ENCODE data around the gene CTSC. TPM values are rescaled to one million over a fixed set of nuclear protein-coding genes. Genes with fewer than 3 reads are reported as not detected.

CTSC gene
- total and polyA plus RNA-seq, 9 of the 15 experiments (the other 6 are each of a cell fraction or from before 2014, with no cell fraction given) = 113 to 403 (median 187) TPM

- Histone ChIP-seq H3K9ac (ENCODE audit: insufficient read depth in 1 of 2, low read depth in 2 of 2, low read length in 2 of 2) (no peak overlapping the region), H4K20me1 (replicated peaks; ENCODE audit: control insufficient read depth, insufficient read depth, low read length) (no peaks in the 10 kb centered on the region), H3K36me3 (ENCODE audit: control insufficient read depth, insufficient read depth, low read length) (no peaks in the 10 kb centered on the region), H3K4me3 (no peak overlapping the region), H3K9me1 (ENCODE audit: control insufficient read depth, insufficient read depth, low read length) (no peaks in the 10 kb centered on the region), H3K27me3 (ENCODE audit: control insufficient read depth in 2 of 2, insufficient read depth in 2 of 2, low read length in 2 of 2) (no peaks in the 10 kb centered on the region), H3K4me1 (replicated peaks in 1 of 2; ENCODE audit: control insufficient read depth in 2 of 2, insufficient read depth in 2 of 2, low read length in 2 of 2) (peaks cover 0 to 12% of the 10 kb centered on the region in 2 experiments; a peak in 3 of 5 replicates), H3K79me2 (ENCODE audit: control insufficient read depth, insufficient read depth, low read length) (no peaks in the 10 kb centered on the region), H3K9me3 (replicated peaks; ENCODE audit: control insufficient read depth, insufficient read depth, low read depth, low read length) (no peaks in the 10 kb centered on the region), H3K4me2 (ENCODE audit: insufficient read depth, low read length) (no peak overlapping the region), H3K27ac (ENCODE audit: extremely low read depth, low read depth, low read length) (no peak overlapping the region), H2AFZ (ENCODE audit: low read depth, low read length) (no peak overlapping the region)
- DNase-seq (ENCODE audit: extremely low read depth in 1 of 4, low spot score in 3 of 4) (no peak), FAIRE-seq (no peak), ATAC-seq (no peak)
- no TSS peak for BruUV-seq (replicated peaks)
- intact Hi-C loops (cut with micrococcal nuclease) (no loop called here), in situ Hi-C loops (cut with MboI) (no loop called here)
- POLR2A ChIA-PET = no interaction called here
- WGBS (ENCODE audit: insufficient coverage, low coverage, missing lambda C conversion rate) = 67% methylated on average over 2 of the region's 2 CpGs
- CTCF ChIA-PET (ENCODE audit: low intra/inter-chr PET ratio) = no interaction called here
- TF ChIP-seq MEIS2 (IDR thresholded peaks at IDR 0.05; ENCODE audit: partially characterized antibody) (peak; percentile 13), TRIM25 (IDR thresholded peaks at IDR 0.05; ENCODE audit: borderline replicate concordance) (no peak), C11orf30 (IDR thresholded peaks at IDR 0.05; ENCODE audit: low read depth) (no peak), CEBPB (tag; IDR thresholded peaks at IDR 0.05) (peak; percentile 53), ZBTB49 (CRISPR knock-in tag; IDR thresholded peaks at IDR 0.05; ENCODE audit: borderline replicate concordance) (no peak), MLX (CRISPR knock-in tag; conservative IDR thresholded peaks at IDR 0.05) (no peak), PYGO2 (tag; IDR thresholded peaks at IDR 0.05) (no peak), VEZF1 (CRISPR knock-in tag; IDR thresholded peaks at IDR 0.05) (no peak), HLTF (IDR thresholded peaks at IDR 0.05) (no peak), SRSF7 (optimal IDR thresholded peaks at IDR 0.05; ENCODE audit: low read depth, low read length) (no peak), ZBTB9 (CRISPR knock-in tag; IDR thresholded peaks at IDR 0.05) (no peak), ZEB2 (IDR thresholded peaks at IDR 0.05) (no peak), ATF3 (IDR thresholded peaks at IDR 0.05) (peak; percentile 52), ATF3 (CRISPR knock-in tag; conservative IDR thresholded peaks at IDR 0.05) (no peak)
These were observed 26.1 kb upstream of the CTSC start for GRCh38 chr11:88363648-88364065.

All from K562 (cell line).